ENCODE measurements around the gene TOGARAM1.

- no peak for TF ChIP-seq YY1 (IDR thresholded peaks at IDR 0.05; ENCODE audit: insufficient read depth, insufficient read length)
- TF ChIP-seq SUZ12 (IDR thresholded peaks at IDR 0.05; ENCODE audit: extremely low read depth, insufficient read depth, insufficient read length) = no peak
- TF ChIP-seq ZNF274 (IDR thresholded peaks at IDR 0.05; ENCODE audit: low read depth, low read length) = no peak
These were observed 24.4 kb upstream of the TOGARAM1 start for GRCh38 chr14:44937547-44937946.
